Measurements from ENCODE around the gene AURKB.
"Not testable (repeated sequence)": the region's sequence is repeated elsewhere in the genome, so short reads cannot be mapped to it uniquely, and the experiment has no call there.

AURKB gene

DNA sequence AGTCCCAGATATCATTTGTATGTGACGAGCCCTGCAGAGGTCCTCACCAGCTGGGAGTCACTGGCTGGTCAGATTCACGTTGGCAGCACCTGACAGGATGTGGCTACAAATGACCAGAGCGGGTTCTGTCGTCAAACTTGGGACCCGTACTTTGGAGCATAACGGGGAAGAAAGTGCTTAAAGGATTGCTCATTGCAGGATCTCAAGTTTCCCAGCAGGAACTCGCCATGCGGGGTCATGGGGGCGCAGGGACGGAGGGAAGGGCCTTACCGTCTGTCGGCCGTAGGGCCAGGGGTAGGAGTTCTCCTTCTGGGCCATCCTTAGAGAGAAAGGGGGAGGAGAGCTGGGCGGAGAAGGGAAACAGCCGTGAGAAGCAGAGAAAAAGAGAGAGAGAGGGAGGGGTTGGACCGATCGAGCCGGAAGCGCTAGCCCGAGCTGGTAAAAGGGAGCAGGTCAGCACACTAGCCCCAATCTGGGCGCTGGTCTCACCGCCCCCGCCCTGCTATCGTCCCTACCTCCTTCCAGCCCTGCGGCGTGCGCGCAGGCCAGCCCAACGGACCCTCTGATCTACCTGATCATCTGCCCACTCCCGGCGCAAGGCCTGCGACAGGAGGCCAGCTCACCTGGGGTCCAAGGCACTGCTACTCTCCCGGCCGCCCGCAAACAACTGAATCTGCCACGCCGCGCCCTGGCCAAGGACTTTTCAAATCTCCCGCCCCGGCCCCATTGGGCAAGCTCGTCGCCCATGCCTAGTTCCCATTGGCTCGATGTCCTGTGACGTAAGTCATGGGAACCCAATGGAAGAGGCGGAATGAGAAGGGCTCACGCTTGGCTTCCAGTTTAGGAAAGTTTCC lies at the start of gene AURKB:
Gene AURKB, minus strand, starts transcription at position 669 of the 854 bp plus-strand sequence. Its CDS starts 351 bp downstream, at position 318.
- Histone ChIP-seq H3K4me1 (ENCODE audit: control insufficient read depth in 1 of 2, insufficient read depth in 2 of 2, low read length in 2 of 2) (peaks cover 6% of the 10 kb centered on the region in 2 donors), H3K9me3 (ENCODE audit: control insufficient read depth in 1 of 2, low read length in 2 of 2) (no peaks in the 10 kb centered on the region), H3K4me3 (ENCODE audit: low read depth in 1 of 2, low read length in 2 of 2) (peak within 1 kb of the TSS; percentile 76 to 81), H3K36me3 (ENCODE audit: control insufficient read depth in 1 of 2, insufficient read depth in 2 of 2, low read length in 2 of 2) (no peaks in the 10 kb centered on the region), H3K27ac (ENCODE audit: low read depth, low read length) (peak within 1 kb of the TSS; percentile 52), H3K27me3 (ENCODE audit: control insufficient read depth in 1 of 2, insufficient read depth in 2 of 2, low read length in 2 of 2) (no peaks in the 10 kb centered on the region), H3K9ac (ENCODE audit: low read depth in 1 of 2, low read length in 2 of 2) (peak within 1 kb of the TSS; percentile 65 to 66)

GRCh38 chr17:8257801-8258200 lies 47.4 kb upstream of the AURKB start:
- Histone ChIP-seq H3K27ac (ENCODE audit: low read depth, low read length) (no peak overlapping the region), H3K36me3 (ENCODE audit: control insufficient read depth in 1 of 2, insufficient read depth in 2 of 2, low read length in 2 of 2) (peaks cover 10 to 51% of the 10 kb centered on the region in 2 donors), H3K9ac (ENCODE audit: low read depth in 1 of 2, low read length in 2 of 2) (no peak overlapping the region), H3K4me1 (ENCODE audit: control insufficient read depth in 1 of 2, insufficient read depth in 2 of 2, low read length in 2 of 2) (no peaks in the 10 kb centered on the region), H3K4me3 (ENCODE audit: low read depth in 1 of 2, low read length in 2 of 2) (no peak overlapping the region), H3K27me3 (ENCODE audit: control insufficient read depth in 1 of 2, insufficient read depth in 2 of 2, low read length in 2 of 2) (no peaks in the 10 kb centered on the region), H3K9me3 (ENCODE audit: control insufficient read depth in 1 of 2, low read length in 2 of 2) (no peaks in the 10 kb centered on the region)

GRCh38 chr17:8256691-8257090 lies 46.3 kb upstream of the AURKB start:
- H3K9ac ChIP-seq (ENCODE audit: low read depth in 1 of 2, low read length in 2 of 2): no peak overlapping the region
- H3K27ac ChIP-seq (ENCODE audit: low read depth, low read length): no peak overlapping the region
- peaks cover 10 to 43% of the 10 kb centered on the region in 2 donors for H3K36me3 ChIP-seq (ENCODE audit: control insufficient read depth in 1 of 2, insufficient read depth in 2 of 2, low read length in 2 of 2)
- no peak overlapping the region for H3K4me3 ChIP-seq (ENCODE audit: low read depth in 1 of 2, low read length in 2 of 2)
- H3K9me3 ChIP-seq (ENCODE audit: control insufficient read depth in 1 of 2, low read length in 2 of 2): no peaks in the 10 kb centered on the region
- H3K27me3 ChIP-seq (ENCODE audit: control insufficient read depth in 1 of 2, insufficient read depth in 2 of 2, low read length in 2 of 2): no peaks in the 10 kb centered on the region
- H3K4me1 ChIP-seq (ENCODE audit: control insufficient read depth in 1 of 2, insufficient read depth in 2 of 2, low read length in 2 of 2): no peaks in the 10 kb centered on the region

DNA sequence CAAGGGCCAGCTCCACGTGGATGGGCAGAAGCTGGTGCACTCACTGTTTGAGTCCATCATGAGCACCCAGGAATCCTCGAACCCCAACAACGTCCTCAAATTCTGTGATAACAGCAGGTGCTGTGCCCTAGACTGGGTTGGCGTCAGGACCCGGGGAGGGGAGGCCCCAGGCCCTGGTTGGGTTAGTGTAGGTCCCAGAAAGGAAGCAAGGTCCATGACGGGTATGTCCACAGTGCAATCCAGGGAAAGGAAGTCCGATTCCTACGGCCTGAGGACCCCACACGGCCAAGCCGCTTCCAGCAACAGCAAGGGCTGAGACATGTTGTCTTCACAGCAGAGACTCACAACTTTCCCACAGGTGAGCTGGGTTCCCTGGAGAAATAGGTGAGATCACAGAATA lies 45.9 kb upstream of the AURKB start:
- H3K4me3 ChIP-seq (ENCODE audit: low read depth in 1 of 2, low read length in 2 of 2): no peak overlapping the region
- H3K9ac ChIP-seq (ENCODE audit: low read depth in 1 of 2, low read length in 2 of 2): no peak overlapping the region
- no peaks in the 10 kb centered on the region for H3K27me3 ChIP-seq (ENCODE audit: control insufficient read depth in 1 of 2, insufficient read depth in 2 of 2, low read length in 2 of 2)
- H3K9me3 ChIP-seq (ENCODE audit: control insufficient read depth in 1 of 2, low read length in 2 of 2): no peaks in the 10 kb centered on the region
- no peak overlapping the region for H3K27ac ChIP-seq (ENCODE audit: low read depth, low read length)
- H3K4me1 ChIP-seq (ENCODE audit: control insufficient read depth in 1 of 2, insufficient read depth in 2 of 2, low read length in 2 of 2): no peaks in the 10 kb centered on the region
- peaks cover 10 to 39% of the 10 kb centered on the region in 2 donors for H3K36me3 ChIP-seq (ENCODE audit: control insufficient read depth in 1 of 2, insufficient read depth in 2 of 2, low read length in 2 of 2)

DNA sequence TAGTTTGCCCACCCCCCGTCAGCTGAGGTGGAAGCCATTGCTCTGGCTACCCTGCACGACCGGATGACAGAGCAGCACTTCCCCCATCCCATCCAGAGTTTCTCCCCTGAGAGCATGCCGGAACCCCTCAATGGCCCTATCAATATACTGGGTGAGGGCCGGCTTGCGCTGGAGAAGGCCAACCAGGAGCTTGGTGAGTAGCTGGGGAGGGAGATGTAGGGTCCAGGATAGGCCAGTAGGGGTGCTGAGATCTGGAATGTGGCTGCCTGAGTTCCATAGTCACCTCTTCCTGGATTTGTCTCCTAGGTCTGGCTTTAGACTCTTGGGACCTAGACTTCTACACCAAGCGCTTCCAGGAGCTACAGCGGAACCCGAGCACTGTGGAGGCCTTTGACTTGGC lies 45.1 kb upstream of the AURKB start:
- Histone ChIP-seq H3K9me3 (ENCODE audit: control insufficient read depth in 1 of 2, low read length in 2 of 2) (no peaks in the 10 kb centered on the region), H3K36me3 (ENCODE audit: control insufficient read depth in 1 of 2, insufficient read depth in 2 of 2, low read length in 2 of 2) (peaks cover 10 to 39% of the 10 kb centered on the region in 2 donors), H3K4me1 (ENCODE audit: control insufficient read depth in 1 of 2, insufficient read depth in 2 of 2, low read length in 2 of 2) (no peaks in the 10 kb centered on the region), H3K4me3 (ENCODE audit: low read depth in 1 of 2, low read length in 2 of 2) (no peak overlapping the region), H3K27ac (ENCODE audit: low read depth, low read length) (no peak overlapping the region), H3K27me3 (ENCODE audit: control insufficient read depth in 1 of 2, insufficient read depth in 2 of 2, low read length in 2 of 2) (no peaks in the 10 kb centered on the region), H3K9ac (ENCODE audit: low read depth in 1 of 2, low read length in 2 of 2) (no peak overlapping the region)

DNA sequence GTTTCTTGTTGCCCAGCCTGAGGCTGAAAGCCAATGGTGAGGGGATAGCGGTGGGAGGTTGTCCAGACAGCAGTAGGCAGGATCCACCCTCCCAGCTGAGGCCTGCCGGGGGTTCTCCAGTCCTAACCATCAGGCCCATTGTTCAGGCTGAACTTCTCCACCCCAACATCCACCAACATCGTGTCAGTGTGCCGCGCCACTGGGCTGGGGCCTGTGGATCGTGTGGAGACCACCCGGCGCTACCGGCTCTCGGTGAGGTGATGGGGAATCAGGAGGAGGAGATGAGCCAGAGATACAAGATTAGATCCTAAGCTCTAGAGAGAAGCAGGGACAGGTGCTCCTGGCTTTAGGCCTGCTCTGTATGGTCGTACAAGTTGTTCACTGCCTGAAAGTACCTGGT lies 44.5 kb upstream of the AURKB start:
- no peaks in the 10 kb centered on the region for H3K9me3 ChIP-seq (ENCODE audit: control insufficient read depth in 1 of 2, low read length in 2 of 2)
- H3K36me3 ChIP-seq (ENCODE audit: control insufficient read depth in 1 of 2, insufficient read depth in 2 of 2, low read length in 2 of 2): peaks cover 7 to 39% of the 10 kb centered on the region in 2 donors
- no peak overlapping the region for H3K27ac ChIP-seq (ENCODE audit: low read depth, low read length)
- H3K4me1 ChIP-seq (ENCODE audit: control insufficient read depth in 1 of 2, insufficient read depth in 2 of 2, low read length in 2 of 2): peaks cover 2 to 4% of the 10 kb centered on the region in 2 donors
- H3K27me3 ChIP-seq (ENCODE audit: control insufficient read depth in 1 of 2, insufficient read depth in 2 of 2, low read length in 2 of 2): no peaks in the 10 kb centered on the region
- H3K9ac ChIP-seq (ENCODE audit: low read depth in 1 of 2, low read length in 2 of 2): no peak overlapping the region
- no peak overlapping the region for H3K4me3 ChIP-seq (ENCODE audit: low read depth in 1 of 2, low read length in 2 of 2)

DNA sequence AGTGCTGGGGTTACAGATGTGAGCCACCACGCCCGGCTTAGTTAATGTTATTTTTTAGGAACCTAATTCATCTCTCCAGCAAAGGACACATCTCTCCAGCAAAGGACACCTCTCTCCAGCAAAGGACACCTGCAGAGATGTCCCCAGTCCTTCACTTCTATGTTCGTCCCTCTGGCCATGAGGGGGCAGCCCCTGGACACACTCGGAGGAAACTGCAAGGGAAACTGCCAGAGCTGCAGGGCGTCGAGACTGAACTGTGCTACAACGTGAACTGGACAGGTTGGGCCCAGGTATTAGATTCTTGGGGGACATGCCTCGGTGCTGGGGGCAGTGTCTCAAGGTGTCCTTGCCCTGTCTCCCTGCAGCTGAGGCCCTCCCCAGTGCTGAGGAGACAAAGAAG lies 43.4 kb upstream of the AURKB start:
- Histone ChIP-seq H3K27me3 (ENCODE audit: control insufficient read depth in 1 of 2, insufficient read depth in 2 of 2, low read length in 2 of 2) (no peaks in the 10 kb centered on the region), H3K4me3 (ENCODE audit: low read depth in 1 of 2, low read length in 2 of 2) (no peak overlapping the region), H3K27ac (ENCODE audit: low read depth, low read length) (no peak overlapping the region), H3K9ac (ENCODE audit: low read depth in 1 of 2, low read length in 2 of 2) (no peak overlapping the region), H3K9me3 (ENCODE audit: control insufficient read depth in 1 of 2, low read length in 2 of 2) (peaks cover 0 to 2% of the 10 kb centered on the region in 2 donors), H3K4me1 (ENCODE audit: control insufficient read depth in 1 of 2, insufficient read depth in 2 of 2, low read length in 2 of 2) (peaks cover 6 to 10% of the 10 kb centered on the region in 2 donors), H3K36me3 (ENCODE audit: control insufficient read depth in 1 of 2, insufficient read depth in 2 of 2, low read length in 2 of 2) (peaks cover 7 to 39% of the 10 kb centered on the region in 2 donors)

- Histone ChIP-seq H3K4me1 (ENCODE audit: control insufficient read depth in 1 of 2, insufficient read depth in 2 of 2, low read length in 2 of 2) (peaks cover 6 to 10% of the 10 kb centered on the region in 2 donors), H3K36me3 (ENCODE audit: control insufficient read depth in 1 of 2, insufficient read depth in 2 of 2, low read length in 2 of 2) (peaks cover 4 to 24% of the 10 kb centered on the region in 2 donors)
- not testable (repeated sequence) for H3K4me3 ChIP-seq (ENCODE audit: low read depth in 1 of 2, low read length in 2 of 2); H3K27me3 ChIP-seq (ENCODE audit: control insufficient read depth in 1 of 2, insufficient read depth in 2 of 2, low read length in 2 of 2); H3K9me3 ChIP-seq (ENCODE audit: control insufficient read depth in 1 of 2, low read length in 2 of 2); H3K9ac ChIP-seq (ENCODE audit: low read depth in 1 of 2, low read length in 2 of 2); H3K27ac ChIP-seq (ENCODE audit: low read depth, low read length)
Measured at GRCh38 chr17:8251411-8251810, 41.0 kb upstream of the AURKB start.

GRCh38 chr17:8249621-8250500 lies 39.5 kb upstream of the AURKB start:
- Histone ChIP-seq H3K36me3 (ENCODE audit: control insufficient read depth in 1 of 2, insufficient read depth in 2 of 2, low read length in 2 of 2) (peaks cover 0 to 9% of the 10 kb centered on the region in 2 donors), H3K27me3 (ENCODE audit: control insufficient read depth in 1 of 2, insufficient read depth in 2 of 2, low read length in 2 of 2) (no peaks in the 10 kb centered on the region), H3K4me1 (ENCODE audit: control insufficient read depth in 1 of 2, insufficient read depth in 2 of 2, low read length in 2 of 2) (peaks cover 6 to 10% of the 10 kb centered on the region in 2 donors), H3K9ac (ENCODE audit: low read depth in 1 of 2, low read length in 2 of 2) (peak overlapping the region; percentile 90 to 97), H3K4me3 (ENCODE audit: low read depth in 1 of 2, low read length in 2 of 2) (peak overlapping the region; percentile 91 to 97), H3K27ac (ENCODE audit: low read depth, low read length) (no peak overlapping the region), H3K9me3 (ENCODE audit: control insufficient read depth in 1 of 2, low read length in 2 of 2) (peaks cover 0 to 2% of the 10 kb centered on the region in 2 donors)
